Measurements from ENCODE around the gene KCNAB2.
A peak's percentile ranks its signal among the peaks of the same experiment; 100 is the strongest.

KCNAB2 gene

DNA sequence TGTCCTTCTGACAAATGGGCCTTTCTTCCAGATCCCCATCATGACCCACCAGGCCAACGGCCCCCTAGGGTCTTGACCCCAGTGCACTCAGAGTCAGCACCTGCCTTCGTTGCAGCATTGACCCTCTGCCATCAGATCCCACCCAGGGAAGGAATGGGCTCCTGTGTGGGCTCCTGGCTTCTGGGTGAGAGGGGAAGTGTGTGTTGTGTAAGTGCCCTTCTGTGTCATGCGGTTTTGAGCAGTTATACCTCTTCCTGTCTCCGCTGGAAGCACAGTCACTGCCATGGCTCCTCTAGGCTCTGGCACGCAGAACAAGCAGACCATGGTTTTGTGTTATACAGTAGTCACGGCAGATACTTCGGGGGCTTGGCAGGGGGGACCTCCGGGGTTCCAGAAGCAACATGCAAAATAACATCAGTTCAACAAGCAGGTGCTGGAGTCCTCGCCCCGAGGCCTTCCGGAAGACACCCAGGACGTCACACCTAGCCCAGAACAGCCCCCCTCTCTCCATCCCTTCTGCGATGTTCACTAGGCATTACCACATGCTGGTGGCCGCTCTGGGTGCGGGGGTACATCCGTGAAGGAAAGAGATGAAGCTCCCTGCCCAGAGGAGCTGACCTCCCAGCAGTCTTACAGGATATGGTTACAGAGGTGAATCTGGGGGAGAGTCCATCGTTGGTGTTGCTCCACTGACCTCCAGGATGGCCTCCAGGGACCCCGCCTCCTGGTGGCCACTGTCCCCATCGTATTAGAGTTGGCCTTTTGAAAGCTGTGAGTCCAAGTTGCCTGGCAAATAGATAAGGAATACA, 17.4 kb upstream of the KCNAB2 start:
- DNase-seq (ENCODE audit: low spot score), result no peak
- TF ChIP-seq, protein P1, sequence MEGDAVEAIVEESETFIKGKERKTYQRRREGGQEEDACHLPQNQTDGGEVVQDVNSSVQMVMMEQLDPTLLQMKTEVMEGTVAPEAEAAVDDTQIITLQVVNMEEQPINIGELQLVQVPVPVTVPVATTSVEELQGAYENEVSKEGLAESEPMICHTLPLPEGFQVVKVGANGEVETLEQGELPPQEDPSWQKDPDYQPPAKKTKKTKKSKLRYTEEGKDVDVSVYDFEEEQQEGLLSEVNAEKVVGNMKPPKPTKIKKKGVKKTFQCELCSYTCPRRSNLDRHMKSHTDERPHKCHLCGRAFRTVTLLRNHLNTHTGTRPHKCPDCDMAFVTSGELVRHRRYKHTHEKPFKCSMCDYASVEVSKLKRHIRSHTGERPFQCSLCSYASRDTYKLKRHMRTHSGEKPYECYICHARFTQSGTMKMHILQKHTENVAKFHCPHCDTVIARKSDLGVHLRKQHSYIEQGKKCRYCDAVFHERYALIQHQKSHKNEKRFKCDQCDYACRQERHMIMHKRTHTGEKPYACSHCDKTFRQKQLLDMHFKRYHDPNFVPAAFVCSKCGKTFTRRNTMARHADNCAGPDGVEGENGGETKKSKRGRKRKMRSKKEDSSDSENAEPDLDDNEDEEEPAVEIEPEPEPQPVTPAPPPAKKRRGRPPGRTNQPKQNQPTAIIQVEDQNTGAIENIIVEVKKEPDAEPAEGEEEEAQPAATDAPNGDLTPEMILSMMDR (IDR thresholded peaks at IDR 0.05; ENCODE audit: extremely low read depth, missing control alignments), result no peak

DNA sequence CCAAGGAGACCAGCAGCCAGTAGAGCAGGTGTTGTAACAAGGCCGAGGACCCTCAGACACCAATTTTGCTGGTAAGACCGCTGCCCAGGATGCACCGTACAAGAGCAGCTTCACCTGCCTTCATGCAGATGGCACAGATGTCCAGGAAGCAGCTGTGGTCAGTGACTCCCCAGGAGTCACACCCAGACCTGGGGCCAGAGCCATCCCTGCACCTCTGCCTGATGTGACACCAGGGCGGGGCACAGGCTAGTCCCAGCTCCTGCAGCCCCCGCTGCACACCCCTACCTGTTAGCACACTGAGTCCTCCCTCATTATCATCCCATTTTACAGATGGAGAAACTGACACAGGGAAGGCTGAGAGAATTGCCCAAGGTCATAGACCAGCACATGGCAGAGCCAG, 16.3 kb upstream of the KCNAB2 start:
- TF ChIP-seq, protein P1 (IDR thresholded peaks at IDR 0.05; ENCODE audit: extremely low read depth, missing control alignments), result no peak

DNA sequence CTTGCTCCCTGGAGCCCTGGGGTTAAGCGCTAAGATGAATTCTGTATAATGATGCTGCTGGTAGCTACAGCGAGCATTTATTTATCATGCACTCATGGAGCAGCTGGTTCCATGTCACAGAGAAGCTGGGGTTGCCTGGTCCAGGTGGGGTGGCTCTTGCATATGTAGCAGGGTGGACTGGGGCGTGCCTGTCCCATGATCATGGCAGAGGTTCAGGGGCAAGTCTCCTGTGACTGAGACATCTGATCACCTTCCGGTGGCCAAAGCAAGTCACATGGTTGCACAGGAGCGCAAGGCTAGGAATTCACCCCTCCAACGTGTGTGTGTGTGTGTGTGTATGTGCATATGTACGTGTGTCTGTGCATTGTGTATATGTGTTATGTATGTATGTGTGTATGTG, 15.6 kb upstream of the KCNAB2 start:
- TF ChIP-seq, protein P1 (IDR thresholded peaks at IDR 0.05; ENCODE audit: extremely low read depth, missing control alignments), result no peak
- no peak for DNase-seq (ENCODE audit: low spot score)

More for the DNA sequence above, 16.3 kb upstream of the KCNAB2 start:
- DNase-seq (ENCODE audit: low spot score), result no peak

GRCh38 chr1:6030547-6031261, 15.0 kb upstream of the KCNAB2 start:
- DNase-seq (ENCODE audit: low spot score), result no peak

DNA sequence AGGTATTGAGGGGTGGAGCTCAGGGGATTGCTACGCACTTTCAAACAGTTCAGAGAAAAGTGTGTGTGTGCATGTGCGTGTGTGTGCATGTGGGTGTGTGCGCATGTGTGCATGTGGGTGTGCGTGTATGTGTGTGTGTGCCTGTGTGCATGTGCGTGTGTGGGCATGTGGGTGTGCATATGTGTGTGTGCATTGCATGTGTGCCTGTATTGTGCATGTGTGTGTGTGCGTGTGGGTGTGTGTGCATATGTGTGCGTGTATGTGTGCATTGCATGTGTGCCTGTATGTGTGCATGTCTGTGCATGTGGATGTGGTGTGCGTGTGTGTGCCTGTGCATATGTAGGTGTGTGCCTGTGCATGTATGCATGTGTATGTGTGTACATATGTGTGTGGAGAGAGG, 12.6 kb upstream of the KCNAB2 start:
- TF ChIP-seq, protein P1 (IDR thresholded peaks at IDR 0.05; ENCODE audit: extremely low read depth, missing control alignments), result no peak
- no peak for DNase-seq (ENCODE audit: low spot score)

More at GRCh38 chr1:6030547-6031261, 15.0 kb upstream of the KCNAB2 start:
- TF ChIP-seq, protein P1 (IDR thresholded peaks at IDR 0.05; ENCODE audit: extremely low read depth, missing control alignments), result no peak

GRCh38 chr1:6033986-6034749, 11.5 kb upstream of the KCNAB2 start:
- no peak for DNase-seq (ENCODE audit: low spot score)

More at GRCh38 chr1:6033986-6034749, 11.5 kb upstream of the KCNAB2 start:
- TF ChIP-seq, protein P1 (IDR thresholded peaks at IDR 0.05; ENCODE audit: extremely low read depth, missing control alignments), result peak; percentile 34
